ENCODE measurements around the gene NDST3.

DNA sequence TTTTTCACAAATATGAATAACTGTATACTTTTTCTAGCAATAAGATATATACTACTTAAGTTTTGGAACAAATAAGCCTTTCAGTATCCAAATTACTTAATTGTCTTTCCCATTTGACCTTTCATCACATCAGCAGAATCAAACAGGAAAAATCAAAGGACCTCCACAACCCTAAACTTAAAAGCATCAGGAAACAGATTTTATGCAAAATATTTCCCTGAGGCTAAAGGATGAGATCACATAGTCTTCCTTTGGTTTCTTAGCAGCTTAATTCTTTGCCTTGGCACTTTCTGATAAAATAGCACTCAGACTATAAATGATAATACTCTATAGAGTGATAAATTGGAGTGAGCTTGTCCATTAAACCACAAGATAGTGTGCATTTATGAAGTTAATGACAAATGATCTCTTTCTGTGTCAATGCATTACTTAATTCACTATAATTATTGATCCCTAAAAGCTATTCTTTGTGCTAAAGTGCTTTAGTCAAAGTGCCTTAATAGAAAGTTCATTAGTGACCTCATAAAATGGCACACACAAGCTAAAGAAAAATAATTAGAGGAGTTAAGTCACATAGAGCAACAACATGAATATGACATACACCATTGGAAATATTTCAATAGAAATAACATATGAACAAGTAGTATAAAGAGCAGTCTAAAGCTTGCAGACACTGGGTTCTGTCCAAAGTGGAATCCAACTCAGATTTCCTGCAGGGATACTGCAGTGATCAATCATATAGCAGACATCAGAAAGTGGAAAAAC is 15.7 kb upstream of the NDST3 start:
- TF ChIP-seq, protein P1, sequence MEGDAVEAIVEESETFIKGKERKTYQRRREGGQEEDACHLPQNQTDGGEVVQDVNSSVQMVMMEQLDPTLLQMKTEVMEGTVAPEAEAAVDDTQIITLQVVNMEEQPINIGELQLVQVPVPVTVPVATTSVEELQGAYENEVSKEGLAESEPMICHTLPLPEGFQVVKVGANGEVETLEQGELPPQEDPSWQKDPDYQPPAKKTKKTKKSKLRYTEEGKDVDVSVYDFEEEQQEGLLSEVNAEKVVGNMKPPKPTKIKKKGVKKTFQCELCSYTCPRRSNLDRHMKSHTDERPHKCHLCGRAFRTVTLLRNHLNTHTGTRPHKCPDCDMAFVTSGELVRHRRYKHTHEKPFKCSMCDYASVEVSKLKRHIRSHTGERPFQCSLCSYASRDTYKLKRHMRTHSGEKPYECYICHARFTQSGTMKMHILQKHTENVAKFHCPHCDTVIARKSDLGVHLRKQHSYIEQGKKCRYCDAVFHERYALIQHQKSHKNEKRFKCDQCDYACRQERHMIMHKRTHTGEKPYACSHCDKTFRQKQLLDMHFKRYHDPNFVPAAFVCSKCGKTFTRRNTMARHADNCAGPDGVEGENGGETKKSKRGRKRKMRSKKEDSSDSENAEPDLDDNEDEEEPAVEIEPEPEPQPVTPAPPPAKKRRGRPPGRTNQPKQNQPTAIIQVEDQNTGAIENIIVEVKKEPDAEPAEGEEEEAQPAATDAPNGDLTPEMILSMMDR (IDR thresholded peaks at IDR 0.05; ENCODE audit: low read length), result no peak
- no peak for TF ChIP-seq EZH2phosphoT487 (IDR thresholded peaks at IDR 0.05; ENCODE audit: low read length)
